MCF 10A (cell line): ENCODE measurements around the gene TLCD2. TPM values are rescaled to one million over a fixed set of nuclear protein-coding genes. Genes with fewer than 3 reads are reported as not detected.

Experiments used
- BruUV-seq: library from RNA; stranded (reverse); fragments of 400-500 nt; replicated peaks from 2 replicates; lab custom pipeline; 2021; lab: Mats Ljungman, UMichigan
- CTCF ChIA-PET: fragments of 300-600 bp; sonication (Branson Sonifier 250); formaldehyde crosslinking; extraction: SDS; loops from one replicate; lab custom pipeline; 2021; ENCODE audit warnings: antibody characterized with exemption, inconsistent platforms; lab: Yijun Ruan, JAX
- POLR2A ChIA-PET: fragments of 300-600, 350-650 bp; sonication (Branson Sonifier 250); formaldehyde crosslinking; extraction: SDS; loops from one replicate; lab custom pipeline; 2020; ENCODE audit warnings: antibody characterized with exemption, inconsistent platforms; lab: Yijun Ruan, JAX
- DNase-seq: peaks from one replicate; pipeline ENCODE4 v3.0.0-alpha.2; 2018; ENCODE audit not compliant: unreplicated experiment
- H3K27ac Mint-ChIP-seq: one replicate; pipeline ENCODE4 v1.8.0; 2022; ENCODE audit warnings: mild to moderate bottlenecking, low read depth, mixed read lengths; ENCODE audit not compliant: unreplicated experiment
- H3K27me3 Mint-ChIP-seq: one replicate; pipeline ENCODE4 v1.8.0; 2022; ENCODE audit warnings: mixed read lengths; ENCODE audit not compliant: insufficient read depth, unreplicated experiment
- H3K36me3 Mint-ChIP-seq: one replicate; pipeline ENCODE4 v1.8.0; 2022; ENCODE audit warnings: mild to moderate bottlenecking, moderate library complexity, mixed read lengths; ENCODE audit not compliant: insufficient read depth, unreplicated experiment
- H3K4me1 Mint-ChIP-seq: one replicate; pipeline ENCODE4 v1.8.0; 2022; ENCODE audit warnings: mixed read lengths; ENCODE audit not compliant: insufficient read depth, unreplicated experiment
- H3K4me3 Mint-ChIP-seq: one replicate; pipeline ENCODE4 v1.8.0; 2022; ENCODE audit warnings: mild to moderate bottlenecking, moderate library complexity, mixed read lengths; ENCODE audit not compliant: unreplicated experiment
- H3K9me3 Mint-ChIP-seq: one replicate; pipeline ENCODE4 v1.8.0; 2022; ENCODE audit warnings: mixed read lengths; ENCODE audit not compliant: unreplicated experiment
- intact Hi-C: fragments of 100-400 bp; cut with micrococcal nuclease; formaldehyde crosslinking; loops from 2 replicates; pipeline ENCODE4 v1.14.1; 2022
- total RNA-seq: library from RNA; stranded (reverse); gene quantifications from 2 replicates; pipeline ENCODE4 v1.2.3, GENCODE V29; 2022
- TF ChIP-seq, protein P1 (sequence below): fragments of 200-600 bp; IDR thresholded peaks from one replicate; pipeline ENCODE4 v1.8.0; 2022; ENCODE audit warnings: antibody characterized with exemption, mild to moderate bottlenecking; ENCODE audit not compliant: unreplicated experiment

TLCD2 gene
- total RNA-seq, 1 experiment from 2014 or later = 2.5 TPM

DNA sequence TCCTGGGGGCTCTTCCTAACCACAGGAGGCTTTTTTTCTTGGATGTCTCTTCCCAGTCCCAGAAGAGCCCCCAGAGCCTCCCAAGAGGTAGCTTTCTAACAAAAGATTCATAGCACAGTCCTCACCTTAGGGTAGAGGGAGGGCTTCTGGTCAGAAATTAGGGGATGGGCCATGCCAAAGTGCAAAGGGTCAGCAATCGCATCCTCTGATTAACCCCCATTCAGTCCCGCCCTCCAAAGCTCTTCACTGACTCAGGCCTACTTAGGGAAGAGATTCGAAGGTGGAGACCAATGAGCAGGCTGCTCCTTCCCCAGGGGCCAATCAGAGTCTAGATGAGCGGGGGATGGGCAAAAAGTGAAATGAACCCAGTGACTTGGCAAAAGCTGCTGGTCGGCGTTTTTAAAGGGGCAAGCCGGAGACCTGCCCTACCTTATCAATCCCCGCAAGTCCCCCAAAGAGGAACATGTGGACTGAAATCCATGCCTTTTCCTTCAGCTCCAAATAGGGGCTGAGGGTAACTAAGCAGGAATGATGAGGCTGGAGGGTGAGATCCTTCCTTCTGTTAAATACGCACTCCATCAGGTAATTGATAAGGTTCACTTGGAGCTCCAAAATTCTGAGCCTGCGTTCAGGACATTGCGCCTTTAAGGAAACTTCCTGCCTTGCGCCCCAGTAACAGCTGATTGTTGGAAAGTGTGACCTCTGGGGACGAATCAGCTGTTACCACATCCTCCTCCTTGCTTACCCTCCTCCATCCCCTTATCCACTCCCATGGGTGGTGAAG lies 6.9 kb upstream of the TLCD2 start:
- Mint-ChIP-seq H3K36me3 (peaks cover 18% of the 10 kb centered on the region), H3K27ac (peak overlapping the region; percentile 93), H3K4me1 (peaks cover 19% of the 10 kb centered on the region), H3K9me3 (no peaks in the 10 kb centered on the region), H3K27me3 (no peaks in the 10 kb centered on the region), H3K4me3 (peak overlapping the region; percentile 87)
- TF ChIP-seq, protein P1, sequence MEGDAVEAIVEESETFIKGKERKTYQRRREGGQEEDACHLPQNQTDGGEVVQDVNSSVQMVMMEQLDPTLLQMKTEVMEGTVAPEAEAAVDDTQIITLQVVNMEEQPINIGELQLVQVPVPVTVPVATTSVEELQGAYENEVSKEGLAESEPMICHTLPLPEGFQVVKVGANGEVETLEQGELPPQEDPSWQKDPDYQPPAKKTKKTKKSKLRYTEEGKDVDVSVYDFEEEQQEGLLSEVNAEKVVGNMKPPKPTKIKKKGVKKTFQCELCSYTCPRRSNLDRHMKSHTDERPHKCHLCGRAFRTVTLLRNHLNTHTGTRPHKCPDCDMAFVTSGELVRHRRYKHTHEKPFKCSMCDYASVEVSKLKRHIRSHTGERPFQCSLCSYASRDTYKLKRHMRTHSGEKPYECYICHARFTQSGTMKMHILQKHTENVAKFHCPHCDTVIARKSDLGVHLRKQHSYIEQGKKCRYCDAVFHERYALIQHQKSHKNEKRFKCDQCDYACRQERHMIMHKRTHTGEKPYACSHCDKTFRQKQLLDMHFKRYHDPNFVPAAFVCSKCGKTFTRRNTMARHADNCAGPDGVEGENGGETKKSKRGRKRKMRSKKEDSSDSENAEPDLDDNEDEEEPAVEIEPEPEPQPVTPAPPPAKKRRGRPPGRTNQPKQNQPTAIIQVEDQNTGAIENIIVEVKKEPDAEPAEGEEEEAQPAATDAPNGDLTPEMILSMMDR = no peak
- no TSS peak for BruUV-seq
- POLR2A ChIA-PET = interaction anchor here (0.6 to 5.6 kb wide), 48 partner anchors 8 to 687 kb away, joined by 3 to 112 read pairs (median 4); partner anchors contain the start of genes DPH1, PITPNA, PRPF8 and RILP
- peak; percentile 99 for DNase-seq
- intact Hi-C loops = loop anchor here (2.0 to 10.0 kb wide), 4 partner anchors 68 to 310 kb away; partner anchors contain the start of genes RILP, RTN4RL1 and SMYD4
- CTCF ChIA-PET = interaction anchor here (0.6 to 8.9 kb wide), 13 partner anchors 10 to 685 kb away, joined by 3 to 211 read pairs (median 4); partner anchors contain the start of gene DPH1

DNA sequence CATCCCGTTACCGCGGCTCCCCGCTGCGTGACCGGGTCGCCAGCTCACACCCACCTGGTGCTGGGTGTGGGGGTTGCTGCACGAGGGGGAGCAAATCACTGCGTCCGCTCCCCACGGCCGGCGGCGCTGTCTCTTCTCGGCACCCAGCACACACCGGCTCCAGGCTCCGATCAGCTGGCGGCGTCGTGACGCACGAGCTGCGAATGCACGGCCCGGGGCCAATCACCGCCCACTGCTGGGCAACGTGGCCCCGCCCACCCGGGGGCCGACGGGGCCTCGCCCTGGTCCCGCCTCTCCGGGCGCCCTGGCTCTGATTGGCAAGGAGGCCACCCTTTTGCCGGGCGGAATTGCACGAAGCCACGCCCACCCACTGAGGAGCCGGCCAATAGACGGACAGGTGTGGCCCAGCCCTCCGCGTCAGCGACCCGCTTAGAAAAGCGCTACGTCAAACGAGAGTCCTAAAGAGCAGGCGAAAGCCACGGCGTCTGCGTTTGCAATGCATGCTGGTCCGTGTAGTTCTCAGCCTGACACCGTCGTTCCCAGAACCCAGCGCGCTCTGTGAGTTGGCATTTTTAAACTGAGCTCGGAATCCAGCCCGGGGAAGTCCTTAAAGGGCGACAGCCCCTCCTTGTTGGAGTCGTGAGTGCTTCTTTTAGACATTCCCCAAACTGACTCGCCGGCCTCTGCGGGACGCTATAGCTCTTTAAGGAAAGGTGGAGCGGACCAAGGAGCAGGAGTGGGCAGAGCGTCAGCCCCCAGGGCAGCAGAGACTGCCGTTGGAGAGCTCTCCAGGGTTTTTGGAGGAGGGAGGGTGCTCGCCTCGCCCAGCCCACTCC lies 6.1 kb upstream of the TLCD2 start:
- Mint-ChIP-seq H3K27ac (peak overlapping the region; percentile 93), H3K27me3 (no peaks in the 10 kb centered on the region), H3K4me3 (peak overlapping the region; percentile 87), H3K4me1 (peaks cover 24% of the 10 kb centered on the region), H3K9me3 (no peaks in the 10 kb centered on the region), H3K36me3 (peaks cover 22% of the 10 kb centered on the region)
- POLR2A ChIA-PET = interaction anchor here (0.6 to 5.6 kb wide), 50 partner anchors 8 to 685 kb away, joined by 3 to 112 read pairs (median 5); partner anchors contain the start of genes DPH1, INPP5K, OVCA2 and PITPNA
- CTCF ChIA-PET = interaction anchor here (0.6 to 8.9 kb wide), 12 partner anchors 14 to 314 kb away, joined by 3 to 211 read pairs (median 4); partner anchors contain the start of genes DPH1 and RILP
- no TSS peak for BruUV-seq
- TF ChIP-seq, protein P1 = no peak
- DNase-seq = peak; percentile 100
- intact Hi-C loops = loop anchor here (2.0 to 10.0 kb wide), 4 partner anchors 67 to 311 kb away; partner anchors contain the start of genes RILP, RTN4RL1 and SMYD4

DNA sequence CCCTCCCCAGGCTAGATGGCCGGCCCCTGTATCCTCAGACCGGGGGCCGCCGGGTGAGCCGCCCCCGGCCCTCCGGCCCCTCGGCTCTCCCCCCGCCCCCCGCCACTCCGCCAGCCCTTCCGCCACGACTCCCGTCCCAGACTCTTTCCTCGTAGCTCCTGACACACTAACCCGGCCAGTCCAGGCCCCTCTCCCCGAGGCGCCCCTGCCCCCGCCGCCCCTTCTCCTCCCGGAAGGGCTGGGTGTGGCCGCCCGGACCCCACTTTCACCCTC lies 5.6 kb upstream of the TLCD2 start:
- Mint-ChIP-seq H3K4me3 (peak overlapping the region; percentile 87), H3K9me3 (no peaks in the 10 kb centered on the region), H3K27me3 (no peaks in the 10 kb centered on the region), H3K4me1 (peaks cover 26% of the 10 kb centered on the region), H3K27ac (peak overlapping the region; percentile 93), H3K36me3 (peaks cover 24% of the 10 kb centered on the region)
- no peak for DNase-seq
- ChIA-PET CTCF (no interaction called here), POLR2A (interaction anchor here (0.5 to 5.6 kb wide), 27 partner anchors 9 to 686 kb away, joined by 3 to 112 read pairs (median 6); partner anchors contain the start of genes INPP5K, OVCA2, PITPNA and PRPF8)
- intact Hi-C loops = loop anchor here (1.0 to 10.0 kb wide), 5 partner anchors 46 to 312 kb away; partner anchors contain the start of genes RILP, RTN4RL1 and SMYD4
- BruUV-seq = no TSS peak
- TF ChIP-seq, protein P1 = no peak
